Gastrocnemius medialis (tissue), 4 donors: Measurements from ENCODE around the gene DAND5.

Experiments
- CTCF ChIP-seq, 5 experiments: fragments of 450-650 bp in 3 of 5; fragments of 200-600 bp in 2 of 5; sonication (generic) in 2 of 5; IDR thresholded peaks in 4 of 5; conservative IDR thresholded peaks in 1 of 5; 1 replicate in 4 of 5; 2 replicates in 1 of 5; pipeline ENCODE4 v1.5.1; 2016 to 2019; ENCODE audit warnings: antibody characterized with exemption in 5 of 5, mild to moderate bottlenecking in 3 of 5, moderate library complexity in 3 of 5
- POLR2A ChIP-seq, 2 donors: fragments of 450-650 bp; IDR thresholded peaks; one replicate each; pipeline ENCODE4 v1.6.1; 2017; ENCODE audit warnings: antibody characterized with exemption in 2 of 2, mild to moderate bottlenecking in 2 of 2, moderate library complexity in 2 of 2

- TF ChIP-seq CTCF (IDR thresholded peaks at IDR 0.05 in 4 of 5, conservative IDR thresholded peaks at IDR 0.05 in 1 of 5) (no peak), POLR2A (IDR thresholded peaks at IDR 0.05) (no peak)
Observed at GRCh38 chr19:12984683-12985048, 15.3 kb downstream of the DAND5 start.
